HG02840 (cell line): ENCODE results near the gene HECTD1.
"Not testable (repeated sequence)": the region's sequence is repeated elsewhere in the genome, so short reads cannot be mapped to it uniquely, and the experiment has no call there.

Experiments
- ATAC-seq: cut with Tn5 transposase; IDR thresholded peaks from one replicate; pipeline ENCODE4 v1.9.1; 2021; ENCODE audit warnings: mild to moderate bottlenecking, moderate library complexity, moderate number of reproducible peaks; ENCODE audit not compliant: unreplicated experiment, low FRiP score

Gene HECTD1

DNA sequence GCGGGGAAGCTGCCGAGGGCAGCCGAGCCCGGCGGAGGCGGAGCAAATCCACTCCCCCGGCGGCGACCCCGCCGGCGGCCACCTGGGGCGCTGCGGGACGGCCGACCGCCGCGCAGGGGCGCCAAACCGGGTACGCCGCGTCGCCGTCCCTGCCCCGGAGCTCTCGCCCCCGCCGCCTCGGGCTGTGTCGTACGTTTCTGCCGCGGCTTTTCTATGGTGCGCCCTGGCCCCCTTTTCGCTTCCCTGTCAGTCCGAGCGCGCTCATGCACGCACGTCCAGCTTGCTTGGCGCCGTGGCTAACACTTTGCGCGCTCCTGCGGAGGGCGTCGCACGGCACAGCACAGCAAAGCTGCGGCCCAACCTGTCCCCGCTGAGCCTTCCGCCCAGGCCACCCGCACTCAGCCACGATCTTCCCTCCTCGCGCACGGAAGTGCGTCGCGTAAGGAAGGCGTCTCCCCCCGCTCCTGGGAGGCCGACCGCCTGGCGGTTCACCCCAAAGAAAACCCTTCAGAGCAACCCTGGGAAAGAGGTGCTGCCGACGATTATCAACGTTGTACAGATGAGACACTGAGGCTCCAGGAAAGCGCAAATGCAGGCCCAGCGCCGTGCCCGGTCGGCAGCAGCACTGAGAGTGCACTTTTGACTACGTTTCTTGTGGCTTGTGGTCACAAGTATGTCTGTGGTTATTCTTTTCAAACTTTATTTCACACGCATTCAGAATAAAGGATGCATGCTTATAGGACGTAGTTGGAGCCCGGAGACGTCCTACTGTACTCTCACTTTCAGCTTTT, at the start of gene HECTD1:
Gene HECTD1 (minus strand): TSS at position 39 of the 791 bp plus-strand sequence. CDS start 1,857 bp downstream, outside the sequence.
- peak; percentile 79 for ATAC-seq

DNA sequence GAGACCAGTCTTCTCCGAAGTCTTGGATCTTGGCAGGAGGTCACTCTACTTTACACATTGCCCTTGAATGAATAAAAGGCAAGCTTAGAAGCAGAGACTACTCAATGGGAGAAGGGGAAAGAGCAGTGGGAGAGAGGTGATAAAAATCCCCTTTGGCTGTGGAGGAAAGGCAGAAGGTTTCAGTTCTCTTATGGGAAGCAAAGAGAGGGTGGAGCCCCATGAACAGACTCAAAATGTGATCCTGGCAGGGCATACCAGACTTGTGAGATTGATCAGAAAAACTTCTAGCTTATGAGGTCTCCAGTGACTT, 49.6 kb upstream of the HECTD1 start:
- no peak for ATAC-seq

DNA sequence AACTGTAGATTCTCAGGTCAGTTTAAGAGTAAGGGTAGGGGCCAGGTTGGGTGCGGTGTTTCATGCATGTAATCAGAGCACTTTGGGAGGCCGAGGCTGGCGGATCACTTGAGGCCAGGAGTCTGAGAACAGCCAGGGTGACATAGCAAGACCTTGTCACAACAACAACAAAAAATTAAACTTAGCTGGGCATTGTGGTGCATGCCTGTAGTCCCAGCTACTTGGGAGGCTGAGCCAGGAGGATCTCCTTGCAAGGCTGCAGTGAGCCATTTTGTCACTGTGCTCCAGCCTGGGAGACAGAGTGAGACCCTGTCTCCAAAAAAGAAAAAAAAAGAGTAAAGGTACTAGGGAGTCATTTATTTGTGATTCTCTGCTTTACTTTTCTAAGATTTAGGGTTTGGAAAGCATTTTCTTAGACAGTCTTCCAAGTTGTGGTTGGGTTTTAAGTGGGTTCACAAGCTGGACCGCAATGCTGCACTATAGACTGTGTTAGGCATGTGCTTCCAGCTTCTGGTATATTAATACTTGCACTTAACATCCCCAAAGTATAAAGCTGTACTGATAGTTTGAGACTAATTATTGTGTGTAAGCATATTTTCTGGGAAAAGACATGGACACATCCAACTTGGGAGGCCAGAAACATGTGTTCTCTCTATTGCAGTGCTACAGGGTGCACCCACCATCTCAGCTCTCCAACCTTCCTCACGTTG, 49.1 kb upstream of the HECTD1 start:
- ATAC-seq, result no peak

DNA sequence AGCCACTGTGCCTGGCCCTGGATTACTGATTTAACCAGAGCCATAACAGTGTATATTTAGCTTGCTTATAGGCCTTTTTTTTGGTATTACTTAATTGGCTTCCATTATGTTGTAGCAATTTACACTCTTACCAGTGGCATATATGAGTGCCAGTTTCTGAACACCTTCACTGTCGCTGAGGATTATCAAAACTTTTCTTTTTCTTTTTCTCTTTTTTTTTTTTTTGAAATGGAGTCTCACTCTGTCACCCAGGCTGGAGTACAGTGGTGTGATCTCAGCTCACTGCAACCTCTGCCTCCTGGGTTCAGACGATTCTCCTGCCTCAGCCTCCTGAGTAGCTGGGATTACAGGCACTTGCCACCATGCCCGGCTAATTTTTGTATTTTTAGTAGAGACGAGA, 48.3 kb upstream of the HECTD1 start:
- not testable (repeated sequence) for ATAC-seq

DNA sequence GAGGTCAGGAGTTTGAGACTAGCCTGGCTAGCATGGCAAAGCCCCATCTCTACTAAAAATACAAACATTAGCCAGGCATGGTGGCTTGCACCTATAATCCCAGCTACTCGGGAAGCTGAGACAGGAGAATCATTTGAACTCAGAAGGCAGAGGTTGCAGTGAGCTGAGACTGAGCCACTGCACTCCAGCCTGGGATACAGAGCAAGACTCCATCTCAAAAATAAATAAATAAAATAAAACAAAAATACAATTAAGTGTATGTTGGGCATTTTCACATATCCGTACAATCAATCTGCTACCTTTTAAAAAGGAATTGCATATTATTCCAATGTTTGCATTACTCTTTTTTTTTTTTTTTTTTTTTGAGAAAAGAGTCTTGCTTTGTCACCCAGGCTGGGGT, 47.7 kb upstream of the HECTD1 start:
- no peak for ATAC-seq

DNA sequence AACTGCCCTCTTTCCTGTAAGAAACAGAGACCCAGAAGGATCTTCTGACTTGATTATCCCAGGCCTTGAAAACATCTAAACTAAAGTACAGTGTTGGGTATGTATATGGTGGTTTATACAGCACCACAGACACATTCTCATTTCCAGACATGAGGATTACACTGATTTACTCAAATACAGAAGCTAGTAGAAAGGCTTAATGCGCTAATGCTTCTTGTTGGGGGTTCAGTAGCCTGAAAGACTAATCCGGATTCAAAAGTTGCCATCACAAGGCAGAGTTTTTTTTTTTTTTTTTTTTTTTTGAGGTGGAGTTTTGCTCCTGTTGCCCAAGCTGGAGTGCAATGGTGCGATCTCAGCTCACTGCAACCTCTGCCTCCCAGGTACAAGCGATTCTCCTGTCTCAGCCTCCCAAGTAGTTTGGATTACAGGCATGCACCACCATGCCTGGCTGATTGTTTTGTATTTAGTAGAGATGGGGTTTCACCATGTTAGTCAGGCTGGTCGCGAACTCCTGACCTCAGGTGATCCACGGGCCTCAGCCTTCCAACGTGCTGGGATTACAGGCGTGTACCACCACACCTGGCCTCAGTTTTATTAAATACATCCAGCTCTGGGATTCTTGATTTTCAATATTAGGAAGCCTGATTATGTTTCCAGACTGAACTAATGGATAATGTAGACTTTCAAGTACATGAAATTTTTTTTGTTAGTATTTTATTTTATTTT, 46.3 kb upstream of the HECTD1 start:
- no peak for ATAC-seq

DNA sequence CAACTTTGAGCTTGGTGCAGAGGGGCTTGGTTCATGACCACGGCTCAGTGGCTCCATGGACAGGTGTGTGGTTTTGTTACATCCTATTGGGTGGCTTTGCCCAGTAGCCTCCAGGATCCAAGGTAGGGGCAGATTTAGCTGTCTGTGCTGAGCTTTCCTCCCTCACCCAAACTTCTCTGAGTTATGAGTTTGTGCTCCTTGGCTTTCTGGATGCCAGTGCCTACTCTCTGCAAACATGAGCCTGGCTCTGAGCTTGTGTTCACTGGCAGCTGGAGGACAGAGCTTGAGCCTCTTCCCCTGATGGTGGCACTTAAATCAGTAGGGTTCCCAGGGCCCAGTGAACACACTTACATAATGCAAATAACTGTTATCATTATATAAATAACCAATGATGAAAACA, 45.3 kb upstream of the HECTD1 start:
- ATAC-seq, result no peak

DNA sequence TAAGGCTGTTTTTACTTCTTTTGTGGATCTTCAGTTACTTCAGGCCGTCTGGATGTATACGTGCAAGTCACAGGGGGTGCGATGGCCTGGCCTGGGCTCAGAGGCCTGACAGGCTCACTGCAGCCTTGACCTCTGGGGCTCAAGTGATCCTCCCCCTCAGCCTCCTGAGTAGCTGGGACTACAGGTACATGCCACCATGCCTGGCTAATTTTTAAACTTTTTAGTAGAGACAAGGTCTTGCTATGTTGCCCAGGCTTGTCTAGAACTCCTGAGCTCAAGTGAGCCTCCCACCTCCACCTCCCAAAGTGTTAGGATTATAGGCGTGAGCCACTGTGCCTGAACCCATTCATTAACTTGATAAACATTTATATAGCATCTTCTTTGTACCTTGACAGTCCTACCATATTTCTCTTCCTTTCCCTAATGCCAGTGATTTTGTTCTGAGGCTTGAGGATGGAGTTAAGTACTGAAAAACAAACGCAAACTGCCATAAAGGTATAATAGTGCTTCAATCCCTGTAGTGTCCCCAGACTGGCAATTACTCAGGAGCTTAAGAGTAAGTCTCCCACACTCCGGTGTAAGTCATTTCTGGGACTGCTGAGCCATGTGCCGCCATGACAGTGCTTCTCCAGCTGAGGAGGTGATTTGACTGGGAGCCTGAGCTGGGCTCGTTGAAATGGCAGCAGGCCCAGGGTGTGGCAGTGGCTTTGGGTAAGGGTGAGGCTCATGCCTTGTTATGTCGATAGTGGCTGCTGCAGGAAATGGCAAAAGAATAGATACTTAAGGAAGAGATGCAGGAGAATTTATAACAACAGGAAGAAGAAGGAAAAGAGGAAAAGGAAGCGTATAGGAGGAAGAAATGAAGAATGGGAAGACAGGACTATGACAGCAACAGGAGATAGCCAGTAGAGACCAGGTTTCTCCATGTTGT, 43.7 kb upstream of the HECTD1 start:
- no peak for ATAC-seq

DNA sequence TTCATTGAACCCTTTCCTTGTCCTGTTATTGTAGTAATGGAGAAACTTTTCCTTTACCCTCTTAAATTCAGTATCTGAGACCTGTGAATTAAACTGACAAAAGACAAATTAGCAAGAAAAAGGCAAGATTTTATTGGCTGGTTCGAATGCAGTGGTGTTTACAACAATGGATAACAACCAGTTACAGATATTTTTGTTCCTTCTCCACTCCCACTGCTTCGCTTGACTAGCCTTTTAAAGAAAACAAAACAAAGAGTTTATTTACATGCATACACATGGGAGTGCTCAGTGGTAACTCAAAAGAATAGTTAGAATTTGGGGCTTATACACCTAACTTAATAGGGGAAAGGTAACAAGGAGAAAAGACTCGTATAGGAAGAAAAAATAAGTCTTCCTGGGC, 37.0 kb upstream of the HECTD1 start:
- no peak for ATAC-seq

DNA sequence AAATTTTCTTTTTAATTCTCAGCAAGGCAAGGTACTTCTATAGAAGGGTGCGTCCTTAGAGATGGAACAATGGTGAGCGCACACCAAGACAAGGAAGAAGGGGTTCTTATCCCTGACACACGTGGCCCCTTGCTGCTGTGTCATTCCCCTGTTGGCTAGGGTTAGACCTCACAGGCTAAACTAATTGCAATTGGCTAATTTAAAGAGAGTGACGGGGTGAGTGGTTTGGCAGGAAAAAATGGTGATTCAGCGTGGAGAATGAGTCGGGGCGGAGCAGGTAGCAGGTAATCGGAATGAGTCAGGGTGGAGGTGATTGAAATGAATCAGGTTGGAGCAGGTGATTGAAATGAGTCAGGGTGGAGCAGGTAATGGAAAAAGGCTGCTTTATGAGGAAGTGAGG, 36.3 kb upstream of the HECTD1 start:
- no peak for ATAC-seq

DNA sequence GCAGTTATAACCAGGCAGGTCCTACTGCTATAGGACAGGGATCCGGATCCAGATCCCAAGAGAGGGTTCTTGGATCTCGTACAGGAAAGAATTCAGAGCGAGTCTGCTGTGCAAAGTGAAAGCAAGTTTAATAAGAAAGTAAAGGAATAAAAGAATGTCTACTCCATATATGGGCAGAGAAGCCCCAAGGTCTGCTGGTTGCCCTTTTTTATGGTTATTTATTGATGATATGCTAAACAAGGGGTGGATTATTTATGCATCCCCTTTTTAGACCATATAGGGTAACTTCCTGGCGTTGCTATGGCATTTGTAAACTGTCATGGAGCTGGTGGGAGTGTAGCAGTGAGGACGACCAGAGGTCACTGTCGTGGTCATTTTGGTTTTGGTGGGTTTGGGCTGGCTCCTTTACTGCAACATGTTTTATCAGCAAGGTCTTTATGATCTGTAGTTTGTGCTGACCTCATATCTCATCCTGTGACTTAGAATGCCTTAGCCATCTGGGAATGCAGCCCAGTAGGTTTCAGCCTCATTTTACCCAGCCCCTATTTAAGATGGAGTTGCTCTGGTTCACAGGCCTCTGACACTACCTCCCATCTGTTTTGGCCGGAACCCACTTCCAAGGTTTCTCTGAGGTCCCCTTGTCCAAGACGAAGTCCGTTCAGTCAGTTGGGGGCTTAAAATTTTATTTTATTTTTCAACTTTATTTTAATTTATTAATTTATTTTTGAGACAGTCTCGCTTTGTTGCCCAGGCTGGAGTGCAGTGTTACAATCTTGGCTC, 34.8 kb upstream of the HECTD1 start:
- not testable (repeated sequence) for ATAC-seq

DNA sequence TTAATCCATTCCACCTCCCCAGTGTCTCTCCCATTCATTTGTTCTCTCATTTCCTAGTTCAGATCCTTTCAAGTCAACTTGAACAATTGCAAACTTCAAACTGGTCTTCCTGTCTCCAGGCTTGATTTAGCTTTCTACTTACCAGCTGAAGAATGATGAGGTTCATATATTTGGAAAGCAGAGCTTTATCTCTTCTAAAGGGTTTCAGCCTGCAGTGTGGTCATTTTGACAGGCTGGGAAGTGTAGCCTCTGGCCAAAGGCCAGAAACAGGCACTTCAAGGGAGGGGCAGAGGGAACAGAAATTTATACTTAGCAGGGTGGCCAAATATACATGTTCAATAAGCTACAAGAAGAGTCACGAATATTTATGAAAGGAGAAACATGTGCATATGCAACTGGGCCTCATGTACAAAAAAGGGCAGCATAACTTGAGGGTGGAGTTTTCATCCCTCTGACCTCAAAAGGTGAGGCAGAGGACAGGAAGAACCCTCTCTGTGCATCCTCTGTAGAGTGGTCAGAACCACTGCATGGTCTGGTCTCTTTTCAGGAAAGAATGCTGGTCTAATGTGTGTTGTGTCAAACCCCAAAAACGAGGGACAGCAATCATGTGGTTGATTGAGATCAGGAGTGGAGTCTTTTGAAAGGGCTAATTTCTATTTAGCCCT, 34.0 kb upstream of the HECTD1 start:
- no peak for ATAC-seq

DNA sequence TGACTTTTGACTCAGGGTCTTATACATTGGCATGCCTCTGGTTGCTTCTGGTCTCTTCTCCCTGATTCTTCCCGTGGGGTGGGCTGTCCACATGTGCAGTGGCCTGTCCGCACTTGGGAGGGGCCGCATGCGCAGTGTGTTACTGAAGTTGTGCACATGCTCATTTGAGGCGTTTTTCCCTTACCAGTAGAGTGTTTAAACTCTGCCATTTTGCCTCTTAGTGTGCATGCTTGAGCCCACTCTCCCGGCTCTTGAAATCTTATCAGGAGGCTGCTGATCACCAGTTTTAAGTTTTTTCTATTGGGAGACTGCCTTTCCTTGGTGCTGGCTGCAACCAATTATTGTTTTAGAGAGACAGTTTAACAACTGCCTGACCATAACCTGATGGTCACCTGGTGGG, 32.1 kb upstream of the HECTD1 start:
- ATAC-seq, result no peak

DNA sequence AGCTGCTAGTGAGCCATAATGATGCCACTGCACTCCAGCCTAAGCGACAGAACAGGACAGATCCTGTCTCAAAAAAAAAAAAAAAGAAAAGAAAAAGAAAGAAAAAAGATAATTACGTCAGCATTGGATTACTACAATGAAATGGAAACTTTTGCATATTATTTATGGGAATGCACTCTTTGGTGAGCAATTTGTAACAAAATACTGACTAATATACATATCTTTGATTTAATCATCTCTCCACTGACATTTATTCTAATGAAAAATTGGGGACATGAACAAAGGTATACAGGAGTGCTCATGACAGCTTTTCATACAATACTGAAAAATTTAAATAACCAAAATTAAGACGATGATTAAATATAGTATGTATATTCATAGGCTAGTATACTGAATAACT, 27.9 kb upstream of the HECTD1 start:
- no peak for ATAC-seq

DNA sequence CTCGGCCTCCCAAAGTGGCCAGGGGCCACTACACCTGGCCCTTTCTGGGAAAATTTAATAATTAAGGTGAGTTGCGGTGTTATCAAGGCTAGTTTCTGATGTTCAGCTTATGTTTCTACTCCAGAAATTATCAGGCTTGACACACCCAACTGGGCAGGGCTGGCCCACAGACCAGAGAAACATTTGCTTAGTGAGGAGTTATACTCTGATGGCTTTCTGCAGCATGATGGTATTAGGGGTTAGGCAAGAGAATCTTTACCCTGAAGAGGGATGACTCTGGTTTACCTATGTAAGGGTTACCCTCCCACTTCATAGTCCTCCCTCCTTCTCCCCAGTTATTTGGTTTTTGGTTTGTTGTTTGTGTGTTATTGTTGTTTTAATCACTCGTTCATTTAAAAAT, 24.5 kb upstream of the HECTD1 start:
- no peak for ATAC-seq

DNA sequence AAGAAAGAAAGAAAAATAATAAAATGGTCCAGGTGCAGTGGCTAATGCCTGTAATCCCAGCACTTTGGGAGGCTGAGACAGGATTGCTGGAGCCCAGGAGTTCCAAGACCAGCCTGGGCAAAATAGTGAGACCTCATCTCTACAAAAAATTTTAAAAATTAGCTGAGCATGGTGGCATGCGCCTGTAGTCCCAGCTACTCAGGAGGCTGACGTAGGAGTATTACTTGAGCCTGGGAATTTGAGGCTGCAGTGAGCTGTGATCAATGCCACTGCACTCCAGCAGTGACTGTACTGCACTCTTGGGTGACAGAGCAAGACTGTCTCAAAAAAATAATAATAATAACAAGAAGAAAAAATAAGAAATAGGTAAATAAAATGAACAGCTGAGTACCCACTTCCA, 23.7 kb upstream of the HECTD1 start:
- ATAC-seq, result not testable (repeated sequence)

DNA sequence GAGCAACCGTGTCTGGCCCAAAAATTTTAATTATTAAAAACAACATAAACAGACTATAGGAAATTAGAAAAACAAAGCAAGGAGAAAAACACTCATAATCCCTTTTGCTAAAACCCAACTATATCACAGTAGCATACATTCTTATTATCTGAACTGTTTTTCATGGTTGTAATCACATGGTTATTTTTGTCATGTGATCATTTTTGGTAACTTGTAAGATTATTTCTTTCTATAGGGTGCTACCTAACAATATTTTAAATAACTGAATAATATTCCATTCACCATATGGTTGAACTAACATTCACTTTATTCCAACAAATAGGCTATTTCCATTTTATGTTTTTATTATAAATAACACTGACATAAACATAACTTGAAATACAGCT, 23.0 kb upstream of the HECTD1 start:
- no peak for ATAC-seq

DNA sequence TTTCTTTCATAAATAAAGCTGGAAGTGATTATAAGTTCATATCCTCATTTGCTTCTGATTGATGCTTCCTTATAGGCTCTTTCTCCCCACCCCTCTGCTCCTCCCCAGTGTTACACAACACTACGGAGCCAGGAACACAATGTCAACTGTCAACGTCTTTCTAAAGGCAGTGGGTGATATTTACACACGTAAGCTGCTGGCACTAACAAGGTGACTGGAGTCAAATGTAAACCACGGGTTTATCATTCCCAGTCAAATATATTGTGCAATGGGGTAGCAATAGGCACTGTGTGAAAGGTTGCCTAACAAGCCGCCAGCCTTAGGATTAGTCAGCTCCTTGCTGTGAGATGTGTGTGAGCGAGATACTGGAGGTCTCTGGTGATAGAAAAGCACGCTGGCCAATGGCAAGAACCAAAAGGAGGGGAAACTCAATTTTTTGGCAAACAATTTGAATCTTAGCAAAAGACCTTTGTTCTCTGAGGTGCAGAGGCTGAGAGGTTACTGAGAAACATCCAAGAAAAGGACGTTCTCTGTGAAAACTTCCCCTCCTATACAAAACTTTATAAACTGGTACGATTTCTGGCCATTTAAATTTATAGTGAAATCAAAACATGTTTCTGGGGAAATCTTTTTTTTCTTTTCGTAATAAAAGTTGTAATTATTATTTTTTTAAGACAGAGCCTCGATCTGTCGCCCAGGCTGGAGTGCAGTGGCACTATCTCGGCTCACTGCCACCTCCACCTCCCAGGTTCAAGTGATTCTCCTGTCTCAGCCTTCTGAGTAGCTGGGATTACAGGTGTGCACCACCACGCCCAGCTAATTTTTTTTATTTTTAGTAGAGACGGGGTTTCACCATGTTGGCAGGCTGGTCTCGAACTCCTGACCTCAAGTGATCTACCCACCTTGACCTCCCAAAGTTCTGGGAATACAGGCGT, 22.3 kb upstream of the HECTD1 start:
- ATAC-seq, result no peak
